Lower leg skin (tissue), 4 donors: ENCODE results near the gene ADAM22. TPM values are rescaled to one million over a fixed set of nuclear protein-coding genes. Genes with fewer than 3 reads are reported as not detected.

ENCODE experiments used
- DNase-seq, 2 donors: peaks; one replicate each; pipeline ENCODE4 v3.0.0-alpha.2; 2019; ENCODE audit warnings: low spot score in 2 of 2
- H3K4me3 ChIP-seq: fragments of 200-600 bp; sonication (generic); 2 replicates; pipeline ENCODE4 v1.5.1; 2017; ENCODE audit warnings: mild to moderate bottlenecking, low read depth; ENCODE audit not compliant: poor library complexity, severe bottlenecking
- CTCF ChIP-seq, 3 donors: fragments of 450-650 bp; IDR thresholded peaks; one replicate each; pipeline ENCODE4 v1.5.1; 2016; ENCODE audit warnings: antibody characterized with exemption in 3 of 3, mild to moderate bottlenecking in 3 of 3, moderate library complexity in 2 of 3
- POLR2A ChIP-seq, 2 donors: fragments of 450-650 bp; IDR thresholded peaks; one replicate each; pipeline ENCODE4 v1.6.1; 2016 to 2017; ENCODE audit warnings: antibody characterized with exemption in 2 of 2, mild to moderate bottlenecking in 1 of 2, moderate library complexity in 1 of 2
- WGBS, 2 donors: methylation state at CpG; one replicate each; pipeline ENCODE4 v1.1.5; 2018; 5-methylcytosine and 5-hydroxymethylcytosine counted together
- intact Hi-C: fragments of 100-400 bp; cut with DNase I; formaldehyde crosslinking; loops from one replicate; pipeline ENCODE4 v1.15.0; 2023; ENCODE audit warnings: low total_unique reads
- total RNA-seq, 4 donors: library from RNA; depleted of rRNA; stranded (reverse); fragments of >200 nt; gene quantifications; one replicate each; pipeline ENCODE4 v1.1.0, GENCODE V29; 2016

ADAM22 gene
- total RNA-seq, 4 donors from 2014 or later: 0.30 to 2.1 (median 1.0) TPM

GRCh38 chr7:88172842-88173241, 238.8 kb downstream of the ADAM22 start:
- DNase-seq: no peak
- TF ChIP-seq CTCF (IDR thresholded peaks at IDR 0.05): no peak
- intact Hi-C loops: no loop called here
- H3K4me3 ChIP-seq: no peak overlapping the region
- WGBS, 2 donors: 95% methylated on average over 4 of the region's 4 CpGs

GRCh38 chr7:88176190-88176589, 242.1 kb downstream of the ADAM22 start:
- no peak overlapping the region for H3K4me3 ChIP-seq
- no peak for DNase-seq
- WGBS, 2 donors: 90 to 95% methylated on average over 5 of the region's 5 CpGs
- intact Hi-C loops: no loop called here
- no peak for TF ChIP-seq CTCF (IDR thresholded peaks at IDR 0.05)
- TF ChIP-seq POLR2A (IDR thresholded peaks at IDR 0.05): no peak

- WGBS, 2 donors: 83 to 86% methylated on average over 1 of the region's 1 CpG
- DNase-seq: no peak
- intact Hi-C loops: no loop called here
- TF ChIP-seq POLR2A (IDR thresholded peaks at IDR 0.05) (no peak), CTCF (IDR thresholded peaks at IDR 0.05) (no peak)
- H3K4me3 ChIP-seq: no peak overlapping the region
Measured at GRCh38 chr7:88183051-88183450, 249.0 kb downstream of the ADAM22 start.

GRCh38 chr7:88184848-88185304, 250.8 kb downstream of the ADAM22 start:
- intact Hi-C loops: no loop called here
- H3K4me3 ChIP-seq: no peak overlapping the region
- no peak for DNase-seq
- no peak for TF ChIP-seq CTCF (IDR thresholded peaks at IDR 0.05)
- TF ChIP-seq POLR2A (IDR thresholded peaks at IDR 0.05): no peak
- 51 to 64% methylated on average over 5 of the region's 5 CpGs for WGBS, 2 donors

- intact Hi-C loops: no loop called here
- TF ChIP-seq CTCF (IDR thresholded peaks at IDR 0.05) (no peak), POLR2A (IDR thresholded peaks at IDR 0.05) (no peak)
- no peak overlapping the region for H3K4me3 ChIP-seq
Measured at GRCh38 chr7:88185650-88186049, 251.6 kb downstream of the ADAM22 start.

GRCh38 chr7:88191911-88192310, 257.9 kb downstream of the ADAM22 start:
- no peak for TF ChIP-seq POLR2A (IDR thresholded peaks at IDR 0.05)
- intact Hi-C loops: no loop called here
- 75 to 79% methylated on average over 3 of the region's 3 CpGs for WGBS, 2 donors
- DNase-seq: no peak
- no peak overlapping the region for H3K4me3 ChIP-seq

More at GRCh38 chr7:88185650-88186049, 251.6 kb downstream of the ADAM22 start:
- no peak for DNase-seq
